Measurements from ENCODE around the gene ADGRG4. TPM values are rescaled to one million over a fixed set of nuclear protein-coding genes. Genes with fewer than 3 reads are reported as not detected.
"Not testable (repeated sequence)": the region's sequence is repeated elsewhere in the genome, so short reads cannot be mapped to it uniquely, and the experiment has no call there.

The ADGRG4 gene
- total RNA-seq, 1 donor from 2014 or later = 0.13 TPM

GRCh38 chrX:136386173-136386572 lies 85.4 kb downstream of the ADGRG4 start:
- ATAC-seq = no peak
- no peak for DNase-seq (ENCODE audit: low spot score)

GRCh38 chrX:136386826-136387225 lies 86.1 kb downstream of the ADGRG4 start:
- ATAC-seq (no peak), DNase-seq (ENCODE audit: low spot score) (no peak)

GRCh38 chrX:136387951-136388502 lies 87.3 kb downstream of the ADGRG4 start:
- ATAC-seq = no peak
- no peak for DNase-seq (ENCODE audit: low spot score)

GRCh38 chrX:136390921-136391320 lies 90.2 kb downstream of the ADGRG4 start:
- DNase-seq (ENCODE audit: low spot score) (no peak), ATAC-seq (no peak)

- no peak for ATAC-seq
- DNase-seq (ENCODE audit: low spot score) = no peak
Measured at GRCh38 chrX:136395271-136395670, 94.5 kb downstream of the ADGRG4 start.

- ATAC-seq = no peak
- no peak for DNase-seq (ENCODE audit: low spot score)
Measured at GRCh38 chrX:136397001-136397400, 96.2 kb downstream of the ADGRG4 start.

GRCh38 chrX:136405126-136405525 lies 104.4 kb downstream of the ADGRG4 start:
- DNase-seq (ENCODE audit: low spot score) (no peak), ATAC-seq (no peak)

- no peak for DNase-seq (ENCODE audit: low spot score)
- no peak for ATAC-seq
Measured at GRCh38 chrX:136417806-136418205, 117.0 kb downstream of the ADGRG4 start.

GRCh38 chrX:136421338-136421737 lies 120.6 kb downstream of the ADGRG4 start:
- ATAC-seq = no peak
- no peak for DNase-seq (ENCODE audit: low spot score)

GRCh38 chrX:136423724-136424123 lies 123.0 kb downstream of the ADGRG4 start:
- DNase-seq (ENCODE audit: low spot score) (no peak), ATAC-seq (no peak)

- ATAC-seq = no peak
- no peak for DNase-seq (ENCODE audit: low spot score)
Measured at GRCh38 chrX:136425996-136426395, 125.2 kb downstream of the ADGRG4 start.

- DNase-seq (ENCODE audit: low spot score) (no peak), ATAC-seq (no peak)
Measured at GRCh38 chrX:136431625-136432024, 130.9 kb downstream of the ADGRG4 start.

- no peak for DNase-seq (ENCODE audit: low spot score)
- ATAC-seq = no peak
Measured at GRCh38 chrX:136437774-136438173, 137.0 kb downstream of the ADGRG4 start.

- DNase-seq (ENCODE audit: low spot score) (no peak), ATAC-seq (no peak)
Measured at GRCh38 chrX:136438192-136438591, 137.4 kb downstream of the ADGRG4 start.

GRCh38 chrX:136445674-136446073 lies 144.9 kb downstream of the ADGRG4 start:
- not testable (repeated sequence) for DNase-seq (ENCODE audit: low spot score)

GRCh38 chrX:136446208-136446607 lies 145.4 kb downstream of the ADGRG4 start:
- no peak for DNase-seq (ENCODE audit: low spot score)
- no peak for ATAC-seq

More at GRCh38 chrX:136445674-136446073, 144.9 kb downstream of the ADGRG4 start:
- not testable (repeated sequence) for ATAC-seq

- ATAC-seq (no peak), DNase-seq (ENCODE audit: low spot score) (no peak)
Measured at GRCh38 chrX:136447308-136447707, 146.5 kb downstream of the ADGRG4 start.

- DNase-seq (ENCODE audit: low spot score) = no peak
- ATAC-seq = no peak
Measured at GRCh38 chrX:136447968-136448367, 147.2 kb downstream of the ADGRG4 start.

GRCh38 chrX:136450050-136450830 lies 149.5 kb downstream of the ADGRG4 start:
- ATAC-seq = no peak

GRCh38 chrX:136452614-136453013 lies 151.9 kb downstream of the ADGRG4 start:
- ATAC-seq = no peak

More at GRCh38 chrX:136450050-136450830, 149.5 kb downstream of the ADGRG4 start:
- no peak for DNase-seq (ENCODE audit: low spot score)

GRCh38 chrX:136453114-136453513 lies 152.4 kb downstream of the ADGRG4 start:
- no peak for ATAC-seq
- no peak for DNase-seq (ENCODE audit: low spot score)

More at GRCh38 chrX:136452614-136453013, 151.9 kb downstream of the ADGRG4 start:
- DNase-seq (ENCODE audit: low spot score) = no peak

GRCh38 chrX:136453771-136454170 lies 153.0 kb downstream of the ADGRG4 start:
- no peak for DNase-seq (ENCODE audit: low spot score)

More at GRCh38 chrX:136453771-136454170, 153.0 kb downstream of the ADGRG4 start:
- ATAC-seq = no peak

Data from left lobe of liver (tissue), 2 donors.